T-helper 22 cell (primary cell): ENCODE data around the gene SLC6A11.

Source experiments
- DNase-seq: peaks from one replicate; pipeline ENCODE4 v3.0.0-alpha.2; 2020; ENCODE audit warnings: low read depth

SLC6A11 gene

DNA sequence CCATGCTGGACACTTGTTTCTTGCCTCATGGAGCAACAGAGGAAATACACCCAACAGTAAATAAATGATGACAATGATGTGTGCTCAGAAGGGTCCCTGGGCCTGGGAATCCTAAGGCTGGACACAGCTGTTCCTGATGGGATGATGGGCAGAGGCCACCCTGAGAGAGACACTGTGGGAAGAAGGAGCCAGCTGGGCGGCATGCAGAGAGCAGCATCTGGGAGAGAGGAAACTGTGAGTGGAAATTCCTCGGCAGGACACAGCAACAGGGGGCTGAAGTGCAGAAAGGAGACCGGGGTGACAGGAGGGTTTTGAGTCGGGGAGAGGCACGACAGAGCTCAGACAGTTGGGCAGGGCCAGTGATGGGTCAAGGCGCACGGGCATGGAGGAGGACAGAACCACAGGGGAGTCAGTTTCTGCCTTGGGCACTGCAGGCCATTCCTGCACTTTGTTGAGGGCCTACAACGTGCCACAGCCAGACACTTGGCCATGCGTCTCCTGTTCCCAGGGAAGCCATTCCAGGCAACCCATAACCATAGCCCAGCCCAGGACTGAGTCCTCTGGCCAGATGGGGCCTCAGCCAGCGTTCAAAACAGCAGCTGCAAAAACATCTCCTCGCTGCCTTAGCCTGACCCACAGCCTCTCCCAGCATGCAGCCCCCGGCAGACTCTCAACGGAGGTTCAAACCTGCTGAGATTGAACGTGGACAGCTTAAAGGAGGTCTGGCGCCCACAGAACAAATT lies 139.9 kb downstream of the SLC6A11 start:
- no peak for DNase-seq

DNA sequence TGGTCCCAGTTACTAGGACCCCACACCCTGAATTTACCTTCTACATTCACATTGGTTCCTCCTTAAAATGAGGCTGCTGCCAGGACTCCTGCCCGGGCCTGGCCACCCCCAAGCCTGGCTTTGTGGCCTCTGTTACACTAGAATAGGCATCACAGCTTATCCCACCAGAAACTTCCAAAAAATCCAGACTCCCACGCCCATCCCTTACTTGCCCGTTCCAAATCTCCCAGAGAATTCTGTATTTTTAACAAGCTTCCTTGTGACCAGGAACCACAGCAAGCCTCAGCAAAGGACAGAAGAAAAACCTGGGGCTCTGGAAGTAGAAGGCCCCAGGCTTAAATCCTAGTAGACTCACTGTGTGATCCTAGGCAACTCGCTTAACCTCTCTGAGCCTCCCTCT lies 140.5 kb downstream of the SLC6A11 start:
- no peak for DNase-seq

DNA sequence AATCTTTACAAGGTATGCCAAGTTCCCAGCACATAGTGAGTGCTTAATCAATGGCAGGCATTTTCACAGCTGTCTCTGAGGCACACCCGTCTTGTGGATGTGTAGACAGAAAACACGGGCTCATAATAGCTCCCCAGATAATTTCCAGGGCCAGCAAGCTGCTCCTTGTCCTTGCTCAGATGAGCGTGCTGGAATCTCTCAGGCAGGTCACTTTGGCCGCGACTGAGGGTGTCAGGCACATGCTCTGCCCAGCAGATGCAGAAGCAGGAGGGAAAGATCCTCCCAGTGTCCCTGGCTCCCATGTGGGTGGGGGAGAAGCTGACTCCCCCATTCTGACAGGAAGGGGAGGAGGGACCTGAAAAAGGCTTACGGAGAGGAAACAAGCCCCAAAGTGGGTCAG lies 141.0 kb downstream of the SLC6A11 start:
- DNase-seq = no peak

DNA sequence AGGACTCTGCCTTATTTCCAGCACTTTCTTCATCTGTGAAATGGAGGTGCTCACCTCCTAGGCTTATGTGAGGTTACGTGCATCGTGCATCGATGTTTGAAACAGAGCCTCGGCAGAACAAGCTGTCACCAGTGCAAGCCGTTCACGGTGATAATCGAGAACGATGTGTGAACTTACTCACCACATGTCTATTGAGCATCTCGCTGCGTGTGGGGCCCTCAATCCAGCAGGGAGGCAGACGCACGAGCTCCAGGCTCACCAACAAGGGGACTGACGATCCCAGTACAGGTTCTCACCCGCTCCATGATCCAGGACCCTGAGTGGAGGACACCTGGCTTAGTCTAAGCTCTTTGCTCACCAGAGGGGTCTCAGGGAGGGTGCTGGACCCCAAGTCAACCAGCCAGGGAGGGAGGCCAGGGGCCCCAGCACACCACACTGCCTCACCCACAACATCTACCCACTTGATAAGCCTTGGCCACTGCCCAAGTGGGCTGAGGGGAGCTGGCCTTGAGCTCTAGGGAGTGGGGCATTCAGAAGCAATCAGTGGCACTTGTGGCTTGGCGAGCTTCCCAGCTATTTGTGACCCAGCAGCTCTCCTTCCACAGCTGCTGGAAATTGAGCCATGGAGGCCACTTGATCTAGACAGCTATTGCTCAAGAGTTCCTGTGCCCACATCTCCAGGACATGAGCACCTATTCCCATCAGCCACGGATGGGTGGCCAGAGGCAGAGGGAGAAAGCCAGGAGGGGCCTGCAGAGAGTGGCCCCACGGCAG lies 142.1 kb downstream of the SLC6A11 start:
- DNase-seq = no peak

DNA sequence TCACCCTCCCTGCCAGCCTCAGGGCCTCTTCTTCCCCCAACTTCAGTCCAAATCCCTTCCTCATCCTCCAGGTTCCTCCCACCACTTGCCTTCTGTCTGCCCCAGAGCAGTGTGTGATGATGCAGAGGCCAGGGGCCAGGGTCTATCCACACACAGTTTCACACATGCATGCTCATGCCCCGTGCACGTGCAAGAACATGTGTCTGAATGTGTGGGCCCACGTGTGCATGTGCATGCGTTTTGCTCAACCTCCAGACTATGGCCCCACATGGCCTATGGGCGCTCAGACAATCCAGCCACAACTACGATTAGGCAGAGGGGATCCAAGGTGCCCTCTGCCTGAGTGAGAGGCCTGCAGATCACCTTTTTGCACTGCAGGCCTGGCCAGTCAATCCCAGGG lies 144.2 kb downstream of the SLC6A11 start:
- no peak for DNase-seq

DNA sequence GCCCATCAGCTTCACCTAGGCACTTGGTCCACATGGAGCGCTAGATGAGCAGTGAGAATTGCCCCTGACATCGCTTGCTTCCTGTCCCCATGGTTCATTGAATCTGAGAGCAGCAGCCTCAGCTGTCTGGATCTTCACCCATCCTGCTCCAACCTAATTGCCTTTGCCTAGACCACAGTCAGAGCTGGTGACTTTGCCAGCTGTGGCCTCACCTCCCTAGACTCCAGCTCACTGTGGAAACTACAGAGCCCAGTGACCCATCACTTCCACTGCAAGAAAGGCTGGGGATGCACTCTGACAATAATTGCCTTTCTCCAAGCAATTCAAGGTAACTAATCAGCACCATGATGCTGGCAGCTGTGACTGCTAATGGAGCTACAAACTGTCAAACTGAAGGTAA lies 145.9 kb downstream of the SLC6A11 start:
- no peak for DNase-seq

DNA sequence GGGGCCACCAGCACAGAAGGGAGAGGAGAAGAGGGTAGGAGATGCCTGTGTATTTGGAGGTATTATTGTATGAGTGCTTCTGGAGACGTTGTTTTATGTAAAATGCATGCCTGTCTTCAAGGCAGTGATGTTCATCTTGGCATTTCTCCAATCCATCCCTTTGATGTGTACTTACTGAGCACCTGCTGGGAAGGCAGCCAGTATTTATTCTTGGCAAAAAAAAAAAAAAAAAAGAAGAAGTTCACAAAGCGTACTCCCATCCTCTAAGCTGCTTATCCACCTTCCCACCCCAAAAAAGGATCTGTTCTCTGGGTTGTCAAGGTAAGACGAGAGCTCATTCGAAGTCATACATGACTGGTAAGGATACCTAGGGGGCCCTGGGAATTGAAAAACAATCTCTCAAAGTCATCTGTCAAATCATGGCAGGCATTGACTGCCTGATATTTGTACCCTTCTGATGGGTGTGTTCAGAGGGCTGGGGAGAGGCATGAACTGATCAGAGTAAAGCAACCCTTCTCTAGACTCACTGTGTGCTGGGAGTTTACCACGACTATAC lies 146.5 kb downstream of the SLC6A11 start:
- DNase-seq = no peak

DNA sequence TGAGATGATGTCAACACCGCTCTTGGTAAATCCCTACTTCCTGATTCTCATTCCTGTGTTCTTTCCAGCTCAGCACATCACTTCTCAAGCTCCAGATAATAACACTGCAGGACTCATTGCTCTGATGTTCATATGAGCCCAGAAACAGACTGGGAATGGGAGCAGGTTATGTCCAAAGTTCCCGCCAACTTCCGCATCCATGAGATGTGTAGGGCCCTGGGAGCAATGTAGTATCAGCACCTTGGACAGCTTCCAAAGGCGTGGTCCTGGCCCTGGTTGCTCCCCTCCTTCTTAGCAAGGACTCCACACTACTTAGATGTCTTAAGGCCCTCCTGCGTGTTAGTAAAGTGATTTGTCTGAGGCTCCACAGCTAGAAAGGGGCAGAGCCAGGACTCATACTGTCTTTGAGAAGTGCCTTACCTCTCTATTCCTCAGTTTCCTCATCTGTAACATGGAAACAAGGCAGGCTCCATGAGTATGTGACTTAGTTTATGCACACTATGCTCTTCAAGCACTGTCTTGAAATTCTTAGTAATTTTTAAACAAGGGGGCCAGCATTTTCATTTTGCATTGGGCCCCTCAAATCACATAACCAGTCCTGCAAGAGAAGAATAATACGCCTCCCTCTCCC lies 148.6 kb downstream of the SLC6A11 start:
- DNase-seq = no peak

DNA sequence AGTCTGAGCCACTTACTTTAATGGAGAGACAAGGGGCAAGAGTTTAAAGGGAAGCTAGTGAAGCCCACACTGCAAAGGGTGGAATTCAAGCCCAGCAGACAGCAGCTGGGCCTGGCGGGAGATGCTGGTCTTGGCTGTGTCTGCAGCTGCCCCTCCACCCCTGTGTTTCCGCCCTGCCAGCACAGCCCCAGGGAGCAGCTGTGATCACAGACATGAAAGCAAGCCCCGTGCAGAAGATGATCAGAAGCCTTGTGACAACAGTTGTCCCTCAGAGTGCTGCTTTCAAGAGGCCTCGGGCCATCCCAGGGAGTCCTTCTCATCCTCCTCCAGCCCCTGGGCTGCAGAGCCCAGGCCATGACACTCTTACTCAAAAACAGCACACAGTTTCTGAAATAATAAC lies 152.4 kb downstream of the SLC6A11 start:
- DNase-seq = no peak

DNA sequence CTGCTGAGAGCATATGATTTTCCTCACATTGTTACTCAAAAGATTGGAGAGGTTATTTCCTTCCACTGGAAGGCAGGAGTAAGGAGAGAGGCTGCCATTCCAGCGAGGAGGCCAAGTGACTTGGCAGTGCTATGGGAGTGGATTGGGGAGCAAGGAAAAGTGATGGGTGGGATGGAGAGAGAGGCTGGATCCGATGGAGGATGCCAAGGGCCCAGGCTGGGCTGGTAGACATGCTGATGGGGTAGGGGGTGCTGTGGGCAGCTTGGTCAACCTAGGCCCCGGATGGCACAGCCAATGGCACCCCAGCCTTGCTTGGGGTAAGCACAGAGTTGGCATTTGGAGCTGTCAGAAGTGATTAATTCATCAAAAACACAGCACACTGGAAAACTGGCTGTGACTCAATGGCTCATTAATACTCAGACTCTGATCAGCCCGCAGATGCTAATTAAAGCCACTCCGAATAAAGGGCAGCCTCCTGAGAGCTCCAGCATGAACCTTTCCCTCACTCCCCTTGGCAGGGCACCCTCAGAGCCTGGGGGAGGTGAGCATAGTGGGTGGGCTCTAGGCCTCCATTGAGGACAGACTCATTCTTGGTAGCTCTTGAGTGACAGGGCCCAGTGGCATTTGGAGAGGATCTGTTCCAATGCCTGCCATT lies 154.4 kb downstream of the SLC6A11 start:
- no peak for DNase-seq

DNA sequence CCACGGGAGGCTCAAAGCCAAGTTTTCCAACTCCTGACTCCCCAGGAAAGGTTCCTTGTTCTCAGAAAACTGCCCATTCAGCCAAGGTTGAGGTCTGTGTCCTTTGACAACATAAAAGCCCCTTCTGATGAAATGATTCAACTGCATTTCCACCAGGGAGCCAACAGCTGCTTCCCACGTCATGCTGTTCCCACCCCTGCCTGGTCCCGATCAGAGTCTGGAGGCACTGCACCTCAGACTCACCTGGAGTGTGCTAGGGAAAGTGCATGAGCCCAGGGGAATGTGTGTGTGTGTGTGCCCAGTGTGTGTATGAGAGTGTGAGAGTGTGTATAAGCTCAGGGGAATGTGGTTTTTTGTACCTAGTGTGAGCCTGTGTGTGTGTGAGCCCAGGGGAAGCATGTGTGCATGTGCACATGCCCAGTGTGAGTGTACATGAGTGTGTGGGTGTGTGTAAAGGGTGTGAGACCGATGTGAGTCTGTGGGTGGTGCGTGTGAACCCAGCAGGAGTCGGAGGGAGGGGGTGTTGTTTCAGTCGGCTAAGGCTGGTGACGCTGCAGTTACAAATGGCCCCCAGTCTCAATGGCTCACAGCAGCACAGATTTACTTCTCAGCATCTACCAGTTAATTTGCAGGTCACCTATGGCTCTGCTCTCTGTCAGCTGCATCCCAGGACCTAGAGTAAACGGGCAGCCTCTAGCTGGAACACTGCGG lies 156.2 kb downstream of the SLC6A11 start:
- no peak for DNase-seq

DNA sequence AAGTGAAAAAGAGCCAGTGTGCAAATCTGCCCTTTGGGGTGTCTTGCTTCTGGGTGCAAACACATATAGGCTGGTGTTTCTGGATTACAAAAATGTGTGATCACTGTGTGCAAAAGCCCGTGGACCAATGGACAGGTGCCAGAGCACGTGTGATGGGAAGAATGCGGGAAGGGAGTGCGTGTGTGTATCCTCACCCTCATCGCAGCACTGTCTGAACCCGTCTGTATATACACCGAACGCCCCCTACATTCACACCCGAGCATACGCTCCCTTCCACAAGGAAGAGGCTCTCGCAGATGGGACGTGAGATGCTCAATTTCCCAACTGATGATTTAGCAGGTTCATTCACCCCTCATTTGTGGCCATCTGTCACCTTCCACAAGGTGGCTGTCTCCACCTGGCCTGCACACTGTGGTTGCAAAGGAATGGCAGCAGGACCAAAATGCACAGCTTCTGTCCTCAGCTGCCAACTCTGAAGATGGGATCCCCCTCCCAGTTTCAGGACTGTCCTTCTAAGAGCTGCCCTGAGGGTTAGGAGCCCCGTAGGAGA lies 157.1 kb downstream of the SLC6A11 start:
- no peak for DNase-seq

DNA sequence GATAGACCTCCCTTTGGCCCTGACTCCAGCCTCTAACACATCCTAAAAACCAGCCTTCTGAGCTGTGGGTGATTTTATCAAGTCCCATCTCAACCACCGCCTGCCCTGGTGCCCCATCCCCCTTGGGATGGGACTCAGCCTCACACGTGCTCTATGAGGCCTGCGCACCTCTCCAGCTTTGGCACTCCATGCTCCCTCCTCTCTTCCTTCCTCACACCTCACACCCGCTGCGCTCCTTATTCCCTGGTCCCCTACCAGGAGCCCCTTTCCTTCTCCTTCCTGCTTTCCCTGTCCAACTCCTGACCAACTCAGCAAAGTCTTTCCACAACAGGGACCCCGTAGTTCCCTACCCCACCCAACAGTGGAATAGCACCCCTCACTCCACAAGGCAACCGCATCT lies 158.1 kb downstream of the SLC6A11 start:
- no peak for DNase-seq

DNA sequence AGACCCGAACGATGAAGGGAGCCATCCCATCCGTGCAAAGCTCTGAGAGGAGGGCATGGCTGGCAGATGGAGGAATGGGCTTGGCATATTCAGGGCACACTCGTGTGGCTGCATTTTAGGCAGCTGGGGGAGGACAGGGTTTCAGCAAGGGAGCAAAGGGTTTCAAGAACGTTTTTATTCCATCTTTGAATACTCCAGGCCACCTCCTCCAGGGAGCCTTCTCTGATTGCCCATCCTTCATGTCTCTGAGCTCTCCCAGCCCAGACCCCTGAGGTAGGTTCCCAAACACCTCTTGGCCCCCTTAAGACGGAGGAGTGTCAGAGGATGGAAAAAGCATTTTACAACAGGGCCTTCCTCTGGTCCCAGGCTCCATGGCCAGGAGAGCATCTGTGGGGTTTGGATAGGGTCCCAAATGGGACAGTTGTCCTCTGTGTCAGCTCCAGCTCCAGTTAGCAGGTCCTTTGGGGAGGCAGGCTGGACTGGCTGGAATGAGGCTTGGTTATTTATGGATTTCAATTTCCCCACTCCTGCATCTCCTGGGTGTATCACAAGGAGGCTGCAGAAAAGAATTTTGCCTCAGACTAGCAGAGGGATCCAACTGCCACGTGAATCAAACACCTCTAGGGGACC lies 158.8 kb downstream of the SLC6A11 start:
- no peak for DNase-seq

DNA sequence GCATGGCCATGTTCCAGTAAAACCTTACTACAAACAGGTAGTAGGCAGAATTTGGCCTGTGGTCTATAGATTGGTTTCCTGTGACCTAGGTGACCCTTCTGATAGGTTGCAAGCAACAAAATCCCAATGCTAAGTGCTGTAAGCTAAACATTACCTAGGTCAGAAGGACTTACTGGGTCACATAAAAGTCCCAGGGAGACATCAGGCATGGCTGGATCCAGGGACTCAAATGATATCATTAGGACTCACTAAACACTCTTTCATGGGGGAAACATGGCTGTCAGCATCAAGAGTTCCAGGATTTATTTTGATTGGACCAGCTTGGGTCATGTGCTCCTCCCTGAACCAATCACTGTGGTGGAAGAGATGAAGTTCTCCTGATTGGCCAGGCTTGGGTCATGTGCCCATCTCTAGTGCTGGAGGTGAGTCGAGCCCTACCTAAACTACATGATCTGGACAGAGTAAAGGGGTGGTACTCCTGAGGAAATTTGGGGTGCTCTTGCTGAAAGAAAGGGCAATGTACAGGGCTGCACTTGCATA lies 159.7 kb downstream of the SLC6A11 start:
- DNase-seq = no peak

DNA sequence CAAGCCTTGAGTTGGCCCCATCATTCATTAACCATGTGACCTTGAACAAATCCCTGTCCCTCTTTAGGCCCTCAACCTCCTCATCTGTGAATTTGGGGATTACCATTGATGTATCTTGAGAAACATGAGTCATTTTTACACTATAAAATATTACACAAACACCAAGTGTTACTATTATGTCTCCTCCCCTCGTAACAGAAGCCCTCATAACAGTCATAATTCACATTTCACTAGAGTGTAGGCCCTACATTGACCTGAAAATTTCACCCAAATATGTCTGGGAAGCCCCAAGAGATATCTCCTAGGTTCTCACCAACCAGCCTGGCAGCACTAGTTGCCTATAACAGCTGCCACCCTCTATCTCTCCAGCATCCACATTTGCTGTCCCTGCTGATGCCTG lies 160.7 kb downstream of the SLC6A11 start:
- DNase-seq = no peak

DNA sequence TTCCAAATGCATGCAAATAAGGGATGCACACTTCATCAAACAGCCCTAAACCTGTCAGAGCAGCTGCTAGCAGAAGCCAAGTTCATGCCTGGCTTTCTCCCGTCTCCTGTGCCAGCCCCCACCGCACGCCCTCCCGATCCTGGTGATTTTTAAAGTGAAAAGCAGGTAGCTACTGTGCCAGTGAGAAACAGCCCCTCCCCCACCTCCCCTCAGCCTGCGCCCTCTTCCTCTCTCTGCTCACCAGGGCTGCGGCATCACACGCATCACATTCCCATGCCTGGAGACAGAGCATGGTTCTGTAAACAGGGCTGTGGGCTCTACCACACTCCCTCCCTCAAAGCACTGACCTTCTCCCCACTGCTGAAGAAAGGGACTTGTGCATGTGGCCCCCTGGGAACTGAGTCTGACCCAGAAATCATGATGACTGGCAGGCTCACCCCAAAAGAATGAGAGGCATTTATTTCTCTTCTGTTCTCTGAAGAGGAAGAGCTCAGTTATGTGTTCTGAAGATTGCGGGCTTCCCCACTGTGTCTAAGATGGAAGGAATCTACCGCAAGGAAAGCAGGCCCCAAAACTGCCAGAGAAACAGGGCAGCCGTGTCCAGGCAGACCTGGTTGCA lies 162.0 kb downstream of the SLC6A11 start:
- no peak for DNase-seq

DNA sequence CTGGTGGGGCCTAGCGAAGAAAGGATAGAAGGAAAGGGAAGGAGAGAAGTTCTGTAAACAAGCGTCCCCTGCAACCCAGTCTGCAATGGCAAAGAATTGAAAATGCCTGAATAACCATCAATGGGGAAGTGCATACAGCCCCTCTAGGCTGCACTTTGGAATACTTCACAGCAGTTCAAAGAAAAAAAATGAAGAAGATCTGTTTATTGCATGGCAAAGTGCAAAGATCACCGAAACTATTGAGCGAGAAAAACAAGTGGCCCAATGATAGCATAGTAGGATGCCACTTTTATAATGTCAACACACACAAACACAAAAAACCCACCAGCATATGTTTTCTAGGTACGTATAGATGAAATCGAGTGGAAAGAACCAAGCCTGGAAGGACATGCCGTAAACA lies 162.9 kb downstream of the SLC6A11 start:
- no peak for DNase-seq

DNA sequence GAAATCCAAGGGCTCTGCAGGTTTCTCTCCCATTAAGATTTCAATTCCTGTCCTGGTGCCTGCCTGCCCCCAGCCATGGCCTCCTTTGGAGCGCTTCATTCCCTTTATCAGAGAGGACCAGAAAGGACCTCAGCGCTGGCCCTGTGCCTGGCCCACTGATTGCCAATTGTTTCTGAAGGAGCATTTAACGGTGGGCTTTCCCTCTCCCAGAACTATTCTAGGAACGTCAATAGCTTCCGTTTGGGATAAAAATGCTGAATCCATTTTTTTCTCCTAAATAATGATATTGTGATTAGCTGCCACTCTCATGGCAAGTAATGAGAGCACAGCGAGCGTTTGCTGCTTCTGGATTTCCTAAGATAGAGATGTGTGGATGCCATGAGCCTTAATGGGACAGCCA lies 164.3 kb downstream of the SLC6A11 start:
- no peak for DNase-seq

DNA sequence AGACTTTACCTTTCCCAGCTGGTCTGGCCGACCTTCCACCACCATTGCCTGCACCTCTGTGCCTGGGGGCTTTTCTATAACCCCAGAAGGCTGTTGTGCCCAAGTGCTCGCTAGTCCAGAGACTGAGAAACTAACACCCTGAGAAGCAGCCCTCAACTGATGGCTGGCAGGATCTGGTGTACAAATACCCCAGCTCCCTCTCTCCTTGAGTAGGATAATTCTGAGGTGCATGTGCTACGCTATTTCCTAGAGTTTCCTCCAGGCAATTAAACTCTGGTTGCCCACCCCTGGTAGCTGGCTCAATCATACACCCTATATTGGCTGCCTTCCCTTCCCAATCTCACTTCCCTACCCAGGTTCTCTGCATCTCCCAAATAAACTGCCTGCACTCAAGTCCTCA lies 165.0 kb downstream of the SLC6A11 start:
- DNase-seq = no peak
